Heart left ventricle (tissue), 13 donors: ENCODE measurements around the gene IFT74.

Experiments used
- CTCF ChIP-seq, 12 donors: fragments of 200-600 bp; sonication (generic) in 4 of 12; IDR thresholded peaks; one replicate each; pipeline versions ENCODE4 v1.5.0 to v1.8.0; 2018 to 2022; ENCODE audit warnings: antibody characterized with exemption in 12 of 12, mild to moderate bottlenecking in 5 of 12
- POLR2A ChIP-seq, 2 donors: fragments of 450-650 bp; IDR thresholded peaks; one replicate each; pipeline ENCODE4 v1.6.1; 2017; ENCODE audit warnings: antibody characterized with exemption in 2 of 2, mild to moderate bottlenecking in 2 of 2, moderate library complexity in 2 of 2
- donor health status: ischemic (EF 13 %, LVEDD 7.1; RV severe dilation, severe dysfunction).
- donor health status: DM: no; HTN: yes; CAD: no.
- donor health status: DM: no; HTN: no; CAD: no.
- donor health status: ischemic (EF 25% LVEDD 6.9; RV normal size, moderate dysfunction).
- donor health status: ischemic (EF 25% LVEDD 5.7; RV mildly dilated, moderate dysfunction).
- donor health status: ischemic (EF 35%, LVEDD 5.7; RV mildly dilated, moderate dysfunction).
- donor health status: nonischemic (EF 11% LVEDD 7.7; RV severe dilation, severe dysfunction).
- donor health status: DM: yes; HTN: yes; CAD: no.
- donor health status: PGD.
- donor health status: ischemic (EF 29% LVEDD 5.4; RV normal size, mild dysfunction).
- donor health status: nonischemic (EF 23%, LVEDD 6.1; RV moderate dilation, normal function).

- TF ChIP-seq CTCF (IDR thresholded peaks at IDR 0.05) (no peak), POLR2A (IDR thresholded peaks at IDR 0.05) (no peak)
Measured at GRCh38 chr9:26983340-26983739, 27.1 kb downstream of the IFT74 start.
